Sigmoid colon (tissue), 7 donors: Measurements from ENCODE around the gene STK33. TPM values are rescaled to one million over a fixed set of nuclear protein-coding genes. Genes with fewer than 3 reads are reported as not detected.

Experiments
- DNase-seq: peaks from one replicate; pipeline ENCODE4 v3.0.0-alpha.2; 2019
- H3K27ac ChIP-seq, 4 donors: fragments of 200-600 bp; sonication (generic); one replicate each; pipeline ENCODE4 v1.5.1; 2016 to 2019; ENCODE audit warnings: mild to moderate bottlenecking in 1 of 4
- H3K27me3 ChIP-seq, 3 donors: fragments of 200-600 bp; sonication (generic); one replicate each; pipeline ENCODE4 v1.5.1; 2019; ENCODE audit warnings: mild to moderate bottlenecking in 1 of 3
- H3K36me3 ChIP-seq, 4 donors: fragments of 200-600 bp; sonication (generic); one replicate each; pipeline ENCODE4 v1.5.1; 2016 to 2019
- H3K4me1 ChIP-seq, 4 donors: fragments of 200-600 bp; sonication (generic); one replicate each; pipeline ENCODE4 v1.5.1; 2017 to 2019
- H3K4me3 ChIP-seq, 4 donors: fragments of 200-600 bp; sonication (generic); one replicate each; pipeline ENCODE4 v1.5.1; 2017 to 2019; ENCODE audit warnings: mild to moderate bottlenecking in 2 of 4, moderate library complexity in 1 of 4
- H3K9me3 ChIP-seq, 4 donors: fragments of 200-600 bp in 3 of 4; sonication (generic) in 3 of 4; one replicate each; pipeline versions ENCODE4 v1.5.1 to v1.6.1; 2013 to 2019
- EP300 ChIP-seq, 4 donors: sonication (generic); formaldehyde crosslinking; IDR thresholded peaks; one replicate each; pipeline ENCODE4 v1.6.1; 2017; ENCODE audit warnings: antibody characterized with exemption in 4 of 4
- POLR2A ChIP-seq, 2 donors: fragments of 450-650 bp; IDR thresholded peaks; one replicate each; pipeline ENCODE4 v1.6.1; 2016; ENCODE audit warnings: antibody characterized with exemption in 2 of 2, mild to moderate bottlenecking in 2 of 2, moderate library complexity in 2 of 2
- POLR2AphosphoS5 ChIP-seq, 4 donors: sonication (generic); formaldehyde crosslinking; IDR thresholded peaks; one replicate each; pipeline ENCODE4 v1.6.1; 2017; ENCODE audit warnings: antibody characterized with exemption in 4 of 4
- WGBS, 2 donors: extraction: QIAGEN DNeasy Blood & Tissue Kit; methylation state at CpG; one replicate each; pipeline ENCODE4 v1.1.7; 2013; 5-methylcytosine and 5-hydroxymethylcytosine counted together
- intact Hi-C: fragments of 100-400 bp; cut with DNase I; formaldehyde crosslinking; loops from one replicate; pipeline ENCODE4 v1.15.1; 2023
- polyA plus RNA-seq, 3 donors: library from polyadenylated mRNA; stranded (reverse); fragments of 200-250 nt; gene quantifications; one replicate each; pipeline ENCODE4 v1.2.3, GENCODE V29; 2013
- total RNA-seq, 4 donors: library from RNA; depleted of rRNA; stranded (reverse); fragments of >200 nt; gene quantifications; one replicate each; pipeline ENCODE4 v1.1.0, GENCODE V29; 2016
- TF ChIP-seq, protein P1 (sequence below), 4 experiments: fragments of 450-650 bp in 3 of 4; fragments of 200-600 bp in 1 of 4; IDR thresholded peaks; one replicate each; pipeline ENCODE4 v1.5.1; 2016 to 2019; ENCODE audit warnings: antibody characterized with exemption in 4 of 4, mild to moderate bottlenecking in 3 of 4, moderate library complexity in 2 of 4
- donor health status: healthy with polysubstance abuse.
- donor health status: Bipolar disorder and iron deficiency.
- donor health status: healthy.

STK33 gene
- total and polyA plus RNA-seq, 7 donors, result 2.0 to 23.8 (median 20.6) TPM; not detected in 2

DNA sequence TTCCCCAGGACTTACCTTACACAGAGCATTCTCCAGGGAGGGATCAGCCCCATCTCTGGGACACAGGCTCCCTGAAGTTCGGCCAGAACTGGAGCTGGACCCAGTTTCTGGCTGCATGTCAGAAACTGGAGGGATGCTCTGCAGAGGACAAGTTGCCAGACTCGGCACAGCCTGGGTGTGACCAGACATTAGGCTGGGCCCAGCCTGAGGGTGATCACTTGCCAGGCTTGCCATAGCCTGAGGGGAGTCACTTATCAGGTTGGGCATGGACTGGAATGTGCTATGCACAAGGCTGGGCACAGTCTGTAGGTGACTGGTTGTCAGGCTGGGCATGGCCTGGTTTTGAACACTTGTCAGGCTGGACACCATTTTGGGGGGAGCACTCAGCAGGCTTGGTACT is 30.7 kb upstream of the STK33 start:
- H3K4me1 ChIP-seq, result no peaks in the 10 kb centered on the region
- H3K27ac ChIP-seq, result no peak overlapping the region
- peaks cover 0 to 47% (median 10%) of the 10 kb centered on the region in 4 donors for H3K36me3 ChIP-seq
- no peaks in the 10 kb centered on the region for H3K9me3 ChIP-seq
- TF ChIP-seq POLR2A (IDR thresholded peaks at IDR 0.05), result no peak
- TF ChIP-seq EP300 (IDR thresholded peaks at IDR 0.05), result no peak
- TF ChIP-seq, protein P1, sequence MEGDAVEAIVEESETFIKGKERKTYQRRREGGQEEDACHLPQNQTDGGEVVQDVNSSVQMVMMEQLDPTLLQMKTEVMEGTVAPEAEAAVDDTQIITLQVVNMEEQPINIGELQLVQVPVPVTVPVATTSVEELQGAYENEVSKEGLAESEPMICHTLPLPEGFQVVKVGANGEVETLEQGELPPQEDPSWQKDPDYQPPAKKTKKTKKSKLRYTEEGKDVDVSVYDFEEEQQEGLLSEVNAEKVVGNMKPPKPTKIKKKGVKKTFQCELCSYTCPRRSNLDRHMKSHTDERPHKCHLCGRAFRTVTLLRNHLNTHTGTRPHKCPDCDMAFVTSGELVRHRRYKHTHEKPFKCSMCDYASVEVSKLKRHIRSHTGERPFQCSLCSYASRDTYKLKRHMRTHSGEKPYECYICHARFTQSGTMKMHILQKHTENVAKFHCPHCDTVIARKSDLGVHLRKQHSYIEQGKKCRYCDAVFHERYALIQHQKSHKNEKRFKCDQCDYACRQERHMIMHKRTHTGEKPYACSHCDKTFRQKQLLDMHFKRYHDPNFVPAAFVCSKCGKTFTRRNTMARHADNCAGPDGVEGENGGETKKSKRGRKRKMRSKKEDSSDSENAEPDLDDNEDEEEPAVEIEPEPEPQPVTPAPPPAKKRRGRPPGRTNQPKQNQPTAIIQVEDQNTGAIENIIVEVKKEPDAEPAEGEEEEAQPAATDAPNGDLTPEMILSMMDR (IDR thresholded peaks at IDR 0.05), result no peak
- TF ChIP-seq POLR2AphosphoS5 (IDR thresholded peaks at IDR 0.05), result no peak
- 92 to 94% methylated on average over 2 of the region's 2 CpGs for WGBS, 2 donors
- intact Hi-C loops, result no loop called here
- H3K4me3 ChIP-seq, result no peak overlapping the region
- no peak for DNase-seq
- no peaks in the 10 kb centered on the region for H3K27me3 ChIP-seq

DNA sequence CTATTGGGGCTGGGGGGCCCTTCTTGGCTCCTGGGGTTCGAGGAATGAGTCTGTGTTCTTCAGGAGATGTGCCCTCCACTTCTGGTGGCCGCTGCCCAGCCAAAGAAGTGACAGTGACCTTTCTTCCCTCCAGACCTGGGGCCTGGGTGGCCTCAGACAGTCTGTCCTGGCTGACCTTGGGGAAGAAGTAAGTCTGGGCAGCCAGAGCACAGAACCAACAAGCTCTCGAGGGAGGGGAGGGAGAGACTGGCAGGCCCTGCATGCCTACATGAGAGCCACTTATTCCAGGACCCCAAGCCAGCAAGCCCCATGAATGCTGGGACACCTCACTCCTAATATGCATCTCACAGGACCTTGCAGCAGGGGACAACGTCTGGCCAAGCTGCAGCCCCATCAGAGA is 27.1 kb upstream of the STK33 start:
- TF ChIP-seq EP300 (IDR thresholded peaks at IDR 0.05) (no peak), POLR2A (IDR thresholded peaks at IDR 0.05) (no peak), POLR2AphosphoS5 (IDR thresholded peaks at IDR 0.05) (no peak)
- TF ChIP-seq, protein P1 (IDR thresholded peaks at IDR 0.05), result no peak
- no peaks in the 10 kb centered on the region for H3K27me3 ChIP-seq
- H3K27ac ChIP-seq, result no peak overlapping the region
- no peaks in the 10 kb centered on the region for H3K9me3 ChIP-seq
- no peak overlapping the region for H3K4me3 ChIP-seq
- no peak for DNase-seq
- 85 to 87% methylated on average over 4 of the region's 4 CpGs for WGBS, 2 donors
- H3K4me1 ChIP-seq, result no peaks in the 10 kb centered on the region
- intact Hi-C loops, result no loop called here
- H3K36me3 ChIP-seq, result peaks cover 0 to 81% (median 19%) of the 10 kb centered on the region in 4 donors

DNA sequence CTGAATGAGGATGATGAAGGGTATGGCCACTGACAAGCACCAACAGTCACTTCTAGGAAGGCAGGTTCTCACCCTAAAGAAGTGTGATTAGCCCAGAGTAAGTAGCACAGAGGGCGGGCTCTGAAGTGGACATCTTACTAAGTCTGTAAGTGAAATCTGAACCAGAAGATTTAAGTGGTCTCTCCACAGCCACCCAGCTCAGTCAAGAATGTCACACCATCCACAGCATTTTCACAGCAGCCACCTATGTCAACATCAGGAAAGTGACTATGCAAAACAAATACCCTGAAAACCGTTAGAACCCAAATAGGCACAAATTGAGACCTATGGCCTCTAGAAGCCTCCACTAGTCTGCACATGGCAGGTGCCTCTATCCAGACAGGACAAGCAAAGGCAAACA is 23.0 kb upstream of the STK33 start:
- Histone ChIP-seq H3K4me3 (no peak overlapping the region), H3K4me1 (no peaks in the 10 kb centered on the region), H3K27me3 (no peaks in the 10 kb centered on the region), H3K9me3 (no peaks in the 10 kb centered on the region), H3K36me3 (peaks cover 0 to 55% (median 13%) of the 10 kb centered on the region in 4 donors), H3K27ac (no peak overlapping the region)
- no peak for DNase-seq
- intact Hi-C loops, result no loop called here
- TF ChIP-seq, protein P1 (IDR thresholded peaks at IDR 0.05), result no peak
- no peak for TF ChIP-seq EP300 (IDR thresholded peaks at IDR 0.05)
- no peak for TF ChIP-seq POLR2AphosphoS5 (IDR thresholded peaks at IDR 0.05)
- TF ChIP-seq POLR2A (IDR thresholded peaks at IDR 0.05), result no peak
- 82% methylated on average over 2 of the region's 2 CpGs for WGBS, 2 donors

DNA sequence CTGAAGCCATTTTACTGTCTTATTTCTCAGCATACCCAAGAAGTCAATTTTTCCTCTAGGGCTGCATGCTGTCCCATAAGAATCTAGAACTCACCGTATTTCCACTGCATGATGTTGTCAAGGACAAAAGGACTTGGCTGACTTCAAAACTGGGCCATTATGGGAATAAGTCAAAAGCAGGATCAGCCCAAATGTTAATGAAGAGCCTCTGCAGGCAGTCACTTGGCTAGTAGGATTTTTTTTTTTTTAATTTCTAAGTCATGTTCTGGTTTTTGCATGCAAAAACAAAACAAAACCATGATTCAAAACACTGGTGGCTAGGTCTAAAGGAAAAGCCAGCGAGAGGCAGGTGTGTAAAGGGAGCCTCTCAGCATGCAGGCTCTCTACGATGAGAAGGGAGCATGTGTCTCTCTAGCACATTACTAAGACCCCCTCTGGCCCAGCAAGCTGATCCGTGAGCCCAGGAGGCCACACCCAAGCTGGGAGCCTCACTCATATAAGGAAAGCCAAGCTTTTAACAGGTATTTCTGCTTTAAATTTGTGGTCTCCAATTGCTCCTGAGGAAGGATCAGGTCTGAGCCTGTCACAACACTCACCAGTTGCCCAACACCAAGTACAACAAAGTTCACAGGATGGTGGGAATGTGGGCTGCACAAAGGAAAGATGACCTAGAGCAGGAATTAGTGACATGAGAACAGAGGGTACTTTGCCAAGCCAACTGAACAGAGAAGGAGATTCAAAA is 21.4 kb upstream of the STK33 start:
- no peaks in the 10 kb centered on the region for H3K9me3 ChIP-seq
- no peak for DNase-seq
- WGBS, 2 donors, result 95 to 98% methylated on average over 4 of the region's 4 CpGs
- no peak overlapping the region for H3K27ac ChIP-seq
- TF ChIP-seq POLR2AphosphoS5 (IDR thresholded peaks at IDR 0.05), result no peak
- no peak for TF ChIP-seq EP300 (IDR thresholded peaks at IDR 0.05)
- TF ChIP-seq, protein P1 (IDR thresholded peaks at IDR 0.05), result no peak
- intact Hi-C loops, result no loop called here
- H3K4me3 ChIP-seq, result no peak overlapping the region
- H3K27me3 ChIP-seq, result no peaks in the 10 kb centered on the region
- peaks cover 0 to 10% (median 3%) of the 10 kb centered on the region in 4 donors for H3K4me1 ChIP-seq
- peaks cover 0 to 41% (median 10%) of the 10 kb centered on the region in 4 donors for H3K36me3 ChIP-seq
